ENCODE measurements around the gene SPRED3.

SPRED3 gene

GRCh38 chr19:38395381-38396114 is 7.1 kb downstream of the SPRED3 start:
- DNase-seq: no peak
- intact Hi-C loops (cut with DNase I; ENCODE audit: low total_unique reads): loop anchor here (5.0 kb wide), 1 partner anchor 222 kb away; the partner anchor contains the start of genes EIF3K and MAP4K1
- H3K36me3 ChIP-seq: no peaks in the 10 kb centered on the region
- TF ChIP-seq CTCF (IDR thresholded peaks at IDR 0.05): no peak
- peaks cover 0 to 5% (median 0%) of the 10 kb centered on the region in 4 donors for H3K4me1 ChIP-seq
- peaks cover 0 to 52% of the 10 kb centered on the region in 2 donors for H3K27me3 ChIP-seq
- no peaks in the 10 kb centered on the region for H3K9me3 ChIP-seq
- H3K4me3 ChIP-seq: no peak overlapping the region
- no peak overlapping the region for H3K27ac ChIP-seq

GRCh38 chr19:38399081-38399480 is 10.6 kb downstream of the SPRED3 start:
- H3K9me3 ChIP-seq: no peaks in the 10 kb centered on the region
- TF ChIP-seq CTCF (IDR thresholded peaks at IDR 0.05): no peak
- DNase-seq: no peak
- no peak overlapping the region for H3K4me3 ChIP-seq
- intact Hi-C loops (cut with DNase I; ENCODE audit: low total_unique reads): loop anchor here (5.0 kb wide), 1 partner anchor 218 kb away; the partner anchor contains the start of genes EIF3K and MAP4K1
- H3K36me3 ChIP-seq: no peaks in the 10 kb centered on the region
- H3K4me1 ChIP-seq: peaks cover 0 to 14% (median 6%) of the 10 kb centered on the region in 4 donors
- H3K27ac ChIP-seq: no peak overlapping the region
- peaks cover 0 to 63% of the 10 kb centered on the region in 2 donors for H3K27me3 ChIP-seq

GRCh38 chr19:38399537-38399936 is 11.0 kb downstream of the SPRED3 start:
- peaks cover 0 to 60% of the 10 kb centered on the region in 2 donors for H3K27me3 ChIP-seq
- H3K27ac ChIP-seq: no peak overlapping the region
- no peaks in the 10 kb centered on the region for H3K9me3 ChIP-seq
- no peak for DNase-seq
- no peak overlapping the region for H3K4me3 ChIP-seq
- intact Hi-C loops (cut with DNase I; ENCODE audit: low total_unique reads): loop anchor here (5.0 kb wide), 1 partner anchor 218 kb away; the partner anchor contains the start of genes EIF3K and MAP4K1
- peaks cover 0 to 17% (median 7%) of the 10 kb centered on the region in 4 donors for H3K4me1 ChIP-seq
- H3K36me3 ChIP-seq: no peaks in the 10 kb centered on the region
- TF ChIP-seq CTCF (IDR thresholded peaks at IDR 0.05): no peak

GRCh38 chr19:38400361-38400760 is 11.9 kb downstream of the SPRED3 start:
- no peak for TF ChIP-seq CTCF (IDR thresholded peaks at IDR 0.05)
- intact Hi-C loops (cut with DNase I; ENCODE audit: low total_unique reads): loop anchor here (5.0 kb wide), 1 partner anchor 232 kb away; no protein-coding TSS in a partner anchor

GRCh38 chr19:38401148-38401547 is 12.7 kb downstream of the SPRED3 start:
- peaks cover 0 to 14% (median 9%) of the 10 kb centered on the region in 3 donors for H3K36me3 ChIP-seq
- no peak for DNase-seq
- no peaks in the 10 kb centered on the region for H3K9me3 ChIP-seq
- peaks cover 0 to 21% (median 5%) of the 10 kb centered on the region in 4 donors for H3K4me1 ChIP-seq
- H3K27me3 ChIP-seq: peaks cover 0 to 44% of the 10 kb centered on the region in 2 donors
- TF ChIP-seq CTCF (IDR thresholded peaks at IDR 0.05): no peak
- H3K27ac ChIP-seq: no peak overlapping the region
- intact Hi-C loops (cut with DNase I; ENCODE audit: low total_unique reads): loop anchor here (5.0 kb wide), 1 partner anchor 231 kb away; no protein-coding TSS in a partner anchor
- no peak overlapping the region for H3K4me3 ChIP-seq

More at GRCh38 chr19:38400361-38400760, 11.9 kb downstream of the SPRED3 start:
- H3K4me3 ChIP-seq: no peak overlapping the region
- no peaks in the 10 kb centered on the region for H3K9me3 ChIP-seq
- peaks cover 0 to 52% of the 10 kb centered on the region in 2 donors for H3K27me3 ChIP-seq
- peaks cover 0 to 7% (median 7%) of the 10 kb centered on the region in 3 donors for H3K36me3 ChIP-seq
- no peak overlapping the region for H3K27ac ChIP-seq
- peaks cover 0 to 21% (median 5%) of the 10 kb centered on the region in 4 donors for H3K4me1 ChIP-seq
- no peak for DNase-seq
